Naive B cell (primary cell): ENCODE data around the gene SETD5. TPM values are rescaled to one million over a fixed set of nuclear protein-coding genes. Genes with fewer than 3 reads are reported as not detected.

Source experiments
- ATAC-seq, 2 donors: fragments of 150-1000 bp; cut with Tn5 transposase; 2 replicates each; pipeline ENCODE4 v1.10.0; 2021; ENCODE audit warnings: low read depth in 2 of 2, mild to moderate bottlenecking in 2 of 2, moderate library complexity in 2 of 2
- DNase-seq: peaks from one replicate; pipeline ENCODE4 v3.0.0; 2022
- H3K27ac Mint-ChIP-seq, 6 donors: one replicate each; pipeline ENCODE4 v1.8.0; 2020 to 2022; ENCODE audit warnings: mild to moderate bottlenecking in 6 of 6, mixed read lengths in 6 of 6, moderate library complexity in 5 of 6, inconsistent platforms in 2 of 6
- H3K27me3 Mint-ChIP-seq, 3 donors: one replicate each; pipeline ENCODE4 v1.8.0; 2021 to 2022; ENCODE audit warnings: mixed read lengths in 3 of 3, mild to moderate bottlenecking in 1 of 3
- H3K36me3 Mint-ChIP-seq, 2 donors: one replicate each; pipeline ENCODE4 v1.8.0; 2020 to 2022; ENCODE audit warnings: mixed read lengths in 2 of 2, inconsistent platforms in 1 of 2, mild to moderate bottlenecking in 1 of 2
- H3K4me1 Mint-ChIP-seq, 3 donors: one replicate each; pipeline ENCODE4 v1.8.0; 2020 to 2022; ENCODE audit warnings: mixed read lengths in 3 of 3, inconsistent platforms in 1 of 3, mild to moderate bottlenecking in 1 of 3, moderate library complexity in 1 of 3
- H3K4me3 Mint-ChIP-seq, 8 donors: one replicate each; pipeline ENCODE4 v1.8.0; 2020 to 2022; ENCODE audit warnings: mild to moderate bottlenecking in 8 of 8, mixed read lengths in 8 of 8, moderate library complexity in 8 of 8, inconsistent platforms in 2 of 8
- H3K9me3 Mint-ChIP-seq, 7 donors: one replicate each; pipeline ENCODE4 v1.8.0; 2020 to 2022; ENCODE audit warnings: mixed read lengths in 7 of 7, mild to moderate bottlenecking in 5 of 7, inconsistent platforms in 2 of 7, moderate library complexity in 1 of 7
- polyA plus RNA-seq, 6 donors: library from polyadenylated mRNA; unstranded; fragments of 300-500 nt; fragmentation: Illumina TruSeq; gene quantifications; one replicate each; pipeline ENCODE4 v1.2.3, GENCODE V29; 2021; ENCODE audit warnings: low read depth in 6 of 6

The SETD5 gene
- polyA plus RNA-seq, 6 donors from 2014 or later, result 26.9 to 80.7 (median 42.5) TPM

DNA sequence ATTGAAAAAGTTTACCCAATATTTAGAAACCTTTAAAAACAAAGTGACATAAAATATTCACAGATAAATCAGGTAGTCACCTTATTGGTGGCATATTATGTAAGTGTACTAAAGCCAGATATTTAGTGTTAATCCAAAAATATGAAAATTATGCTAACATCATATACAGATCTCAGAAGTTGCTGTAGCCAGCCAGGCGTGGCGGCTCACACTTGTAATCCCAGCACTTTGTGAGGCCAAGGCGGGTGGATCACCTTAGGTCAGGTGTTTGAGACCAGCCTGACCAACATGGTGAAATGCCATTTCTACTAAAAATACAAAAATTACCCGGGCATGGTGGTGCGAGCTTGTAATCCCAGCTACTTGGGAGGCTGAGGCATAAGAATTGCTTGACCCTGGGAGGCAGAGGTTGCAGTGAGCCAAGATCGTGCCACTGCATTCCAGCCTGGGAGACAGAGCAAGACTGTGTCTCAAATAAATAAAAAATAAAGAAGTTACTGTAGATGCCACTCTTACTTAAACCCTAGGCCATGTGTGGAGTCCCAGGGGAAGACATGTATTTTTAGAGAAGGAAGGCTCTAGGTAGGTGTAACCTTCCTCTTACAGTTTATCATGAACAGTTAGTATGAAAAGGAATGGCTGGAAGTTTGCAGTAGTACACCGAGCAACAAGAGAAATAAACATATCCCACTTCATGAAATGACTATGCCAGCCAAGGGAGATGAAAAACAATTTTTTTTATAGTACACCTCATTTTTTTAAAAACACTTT, 9.6 kb downstream of the SETD5 start:
- DNase-seq, result no peak
- Mint-ChIP-seq H3K9me3 (peaks cover 0 to 5% (median 0%) of the 10 kb centered on the region in 7 donors), H3K27me3 (no peaks in the 10 kb centered on the region), H3K4me3 (peak overlapping the region; percentile 8 to 85 (median 74)), H3K27ac (peak overlapping the region; percentile 67 to 93 (median 78)), H3K4me1 (peaks cover 49 to 76% (median 58%) of the 10 kb centered on the region in 3 donors), H3K36me3 (peaks cover 0 to 7% of the 10 kb centered on the region in 2 donors)
- ATAC-seq, result peak; percentile 61 to 65

DNA sequence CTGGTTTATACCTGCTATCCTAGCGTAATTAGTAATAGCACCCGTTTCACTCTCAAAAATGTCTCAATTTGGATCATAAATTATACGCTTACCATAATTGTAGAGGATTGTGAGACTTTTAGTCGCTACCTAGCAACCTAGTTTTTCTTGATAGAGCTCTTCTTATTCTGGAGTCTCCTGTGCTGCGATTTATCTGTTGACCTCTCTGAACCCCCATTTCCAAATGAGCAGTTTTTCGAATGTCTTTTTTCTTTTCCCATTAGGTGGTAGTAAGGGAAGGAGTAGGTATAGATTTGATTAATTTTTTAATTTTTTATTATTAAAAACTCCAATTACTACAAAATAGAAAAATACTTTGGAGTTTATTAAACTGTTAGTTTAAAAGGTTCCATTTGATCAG, 10.6 kb downstream of the SETD5 start:
- DNase-seq, result no peak
- Mint-ChIP-seq H3K27me3 (no peaks in the 10 kb centered on the region), H3K4me1 (peaks cover 45 to 77% (median 50%) of the 10 kb centered on the region in 3 donors), H3K27ac (peak overlapping the region in 4 of 6 donors; percentile 22 to 94 (median 49)), H3K9me3 (peaks cover 0 to 5% (median 0%) of the 10 kb centered on the region in 7 donors), H3K36me3 (peaks cover 0 to 7% of the 10 kb centered on the region in 2 donors), H3K4me3 (no peak overlapping the region)
- ATAC-seq, result no peak

DNA sequence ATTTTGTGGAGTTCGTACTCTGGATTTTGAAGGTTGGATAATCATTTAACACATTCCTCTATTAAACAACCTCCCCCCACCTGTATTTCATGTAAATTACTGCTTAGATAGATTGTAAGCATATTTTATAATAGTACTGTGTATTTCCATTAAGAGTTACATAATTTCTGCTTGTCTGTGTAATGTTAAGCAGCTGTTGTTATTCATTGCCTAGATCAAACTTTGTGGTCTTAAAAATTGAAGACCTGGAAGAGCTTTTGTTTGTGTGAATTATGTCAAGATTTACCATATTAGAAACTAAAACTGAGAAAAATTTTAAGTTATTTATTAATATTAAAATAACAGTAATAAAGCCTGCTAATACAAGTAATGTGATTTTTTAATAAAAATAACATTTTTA, 11.1 kb downstream of the SETD5 start:
- ATAC-seq, result no peak
- Mint-ChIP-seq H3K36me3 (peaks cover 0 to 7% of the 10 kb centered on the region in 2 donors), H3K9me3 (peaks cover 0 to 5% (median 0%) of the 10 kb centered on the region in 7 donors), H3K4me3 (peak overlapping the region in 1 of 8 donors; percentile 6), H3K4me1 (peaks cover 49 to 77% (median 49%) of the 10 kb centered on the region in 3 donors), H3K27ac (peak overlapping the region in 3 of 6 donors; percentile 34 to 72 (median 47)), H3K27me3 (no peaks in the 10 kb centered on the region)
- DNase-seq, result no peak

DNA sequence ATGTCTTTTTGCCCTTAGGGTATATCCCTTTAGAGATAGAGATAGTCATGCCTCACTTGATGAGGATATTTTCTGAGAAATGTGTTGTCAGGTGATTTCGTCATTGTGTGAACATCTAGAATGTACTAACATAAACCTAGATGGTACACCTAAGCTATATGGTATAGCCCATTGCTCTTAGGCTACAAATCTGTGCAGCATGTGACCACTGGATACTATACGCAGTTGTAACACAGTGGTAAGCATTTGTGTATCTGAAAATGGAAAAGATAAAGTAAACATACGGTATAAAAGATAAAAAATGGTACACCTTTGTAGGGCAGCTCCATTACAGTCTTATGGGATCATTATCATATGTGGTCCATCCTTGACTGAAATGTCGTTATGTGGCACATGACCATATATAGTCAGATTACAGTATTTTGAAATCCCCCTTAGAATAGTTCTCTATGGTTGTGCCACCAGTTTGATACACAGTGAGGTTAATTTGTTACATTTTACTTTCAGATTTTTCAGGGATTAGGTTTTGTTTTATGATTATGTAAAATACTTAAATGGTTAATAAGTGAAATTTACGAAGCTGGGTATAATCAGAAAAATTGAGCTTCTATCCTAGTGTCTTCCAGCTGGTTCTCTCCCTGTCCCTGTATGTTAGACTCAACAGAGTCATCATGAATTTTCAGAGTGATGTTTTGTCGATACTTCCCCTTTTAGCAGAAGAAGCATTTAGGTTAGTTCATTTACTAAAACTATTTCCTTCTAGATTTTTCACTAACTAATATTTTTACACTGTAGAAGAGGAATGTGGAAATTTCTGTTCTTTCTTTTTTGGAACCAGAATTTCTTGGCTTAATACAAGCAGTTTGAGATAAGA, 12.8 kb downstream of the SETD5 start:
- ATAC-seq, result peak; percentile 73 to 78
- Mint-ChIP-seq H3K36me3 (peaks cover 0 to 7% of the 10 kb centered on the region in 2 donors), H3K4me3 (peak overlapping the region in 4 of 8 donors; percentile 0 to 53 (median 33))

DNA sequence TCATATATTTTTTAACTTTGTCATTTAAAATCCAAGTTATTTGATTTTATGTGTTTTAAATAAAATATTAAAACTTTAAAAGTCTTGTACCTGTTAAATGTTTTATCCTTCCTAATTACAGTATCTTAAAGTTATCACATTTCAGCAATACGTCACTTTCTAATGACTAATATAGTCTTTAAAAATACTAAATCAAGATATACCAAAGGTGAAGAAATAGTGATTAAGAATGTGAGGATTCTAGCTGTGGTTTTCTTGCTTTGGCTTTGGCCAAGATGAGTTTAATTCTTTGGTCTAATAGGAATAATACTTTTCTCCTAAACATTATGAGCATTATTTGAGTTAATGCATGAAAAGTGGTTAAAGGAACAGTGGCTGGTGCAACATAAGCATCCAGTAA, 13.9 kb downstream of the SETD5 start:
- peaks cover 47 to 74% (median 52%) of the 10 kb centered on the region in 3 donors for H3K4me1 Mint-ChIP-seq

More for the DNA sequence above, 12.8 kb downstream of the SETD5 start:
- peak; percentile 21 for DNase-seq
- H3K27ac Mint-ChIP-seq, result peak overlapping the region; percentile 69 to 94 (median 80)
- no peaks in the 10 kb centered on the region for H3K27me3 Mint-ChIP-seq
- H3K9me3 Mint-ChIP-seq, result peaks cover 0 to 5% (median 0%) of the 10 kb centered on the region in 7 donors
- H3K4me1 Mint-ChIP-seq, result peaks cover 47 to 77% (median 51%) of the 10 kb centered on the region in 3 donors

DNA sequence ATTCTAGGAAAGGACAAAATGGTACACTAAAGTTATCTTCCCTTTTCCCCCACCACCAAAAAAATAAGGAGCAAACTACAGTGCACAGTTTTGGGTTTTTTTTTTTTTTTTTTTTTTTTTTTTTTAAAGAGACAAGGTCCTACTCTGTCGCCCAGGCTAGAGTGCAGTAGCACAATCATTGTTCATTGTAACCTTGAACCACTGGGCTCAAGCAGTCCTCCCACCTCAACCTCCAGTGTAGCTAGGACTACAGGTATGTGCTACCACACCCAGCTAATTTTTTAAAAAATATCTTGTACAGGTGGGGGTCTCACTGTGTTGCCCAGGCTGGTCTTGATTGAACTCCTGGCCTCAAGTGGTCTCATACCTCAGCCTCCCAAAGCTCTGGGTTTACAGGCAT, 14.9 kb downstream of the SETD5 start:
- no peak for DNase-seq
- peaks cover 45 to 66% (median 45%) of the 10 kb centered on the region in 3 donors for H3K4me1 Mint-ChIP-seq
- peaks cover 0 to 5% (median 0%) of the 10 kb centered on the region in 7 donors for H3K9me3 Mint-ChIP-seq
- peaks cover 0 to 11% of the 10 kb centered on the region in 2 donors for H3K36me3 Mint-ChIP-seq
- H3K27ac Mint-ChIP-seq, result peak overlapping the region in 4 of 6 donors; percentile 23 to 88 (median 57)
- H3K4me3 Mint-ChIP-seq, result peak overlapping the region in 1 of 8 donors; percentile 35
- no peaks in the 10 kb centered on the region for H3K27me3 Mint-ChIP-seq
- no peak for ATAC-seq

More for the DNA sequence above, 13.9 kb downstream of the SETD5 start:
- H3K9me3 Mint-ChIP-seq, result peaks cover 0 to 5% (median 0%) of the 10 kb centered on the region in 7 donors
- no peak overlapping the region for H3K4me3 Mint-ChIP-seq
- ATAC-seq, result no peak
- H3K27me3 Mint-ChIP-seq, result no peaks in the 10 kb centered on the region
- DNase-seq, result no peak
- no peak overlapping the region for H3K27ac Mint-ChIP-seq
- peaks cover 0 to 11% of the 10 kb centered on the region in 2 donors for H3K36me3 Mint-ChIP-seq

DNA sequence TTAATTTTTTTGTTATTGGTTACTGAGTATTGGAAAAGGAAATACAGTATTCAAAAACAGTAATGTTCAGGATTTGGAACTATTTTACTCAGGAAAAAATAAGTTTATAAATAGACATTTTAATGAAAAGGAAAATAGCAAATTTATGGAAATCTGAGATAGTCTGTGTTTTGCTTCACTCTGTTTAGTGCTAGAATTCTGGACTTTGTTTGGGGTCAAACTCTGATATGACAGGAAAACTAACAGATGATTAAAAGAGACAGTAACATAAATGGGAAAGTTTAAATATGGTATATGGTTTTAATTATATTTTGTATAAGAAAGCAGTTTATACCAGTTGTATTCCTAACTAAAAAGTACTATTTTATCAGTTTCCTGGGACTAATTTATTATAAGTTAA, 17.4 kb downstream of the SETD5 start:
- peaks cover 0 to 1% (median 0%) of the 10 kb centered on the region in 7 donors for H3K9me3 Mint-ChIP-seq
- no peak overlapping the region for H3K4me3 Mint-ChIP-seq
- peaks cover 0 to 5% of the 10 kb centered on the region in 2 donors for H3K36me3 Mint-ChIP-seq
- H3K27ac Mint-ChIP-seq, result no peak overlapping the region
- DNase-seq (no peak), ATAC-seq (no peak)
- H3K27me3 Mint-ChIP-seq, result no peaks in the 10 kb centered on the region
- peaks cover 32 to 57% (median 34%) of the 10 kb centered on the region in 3 donors for H3K4me1 Mint-ChIP-seq

DNA sequence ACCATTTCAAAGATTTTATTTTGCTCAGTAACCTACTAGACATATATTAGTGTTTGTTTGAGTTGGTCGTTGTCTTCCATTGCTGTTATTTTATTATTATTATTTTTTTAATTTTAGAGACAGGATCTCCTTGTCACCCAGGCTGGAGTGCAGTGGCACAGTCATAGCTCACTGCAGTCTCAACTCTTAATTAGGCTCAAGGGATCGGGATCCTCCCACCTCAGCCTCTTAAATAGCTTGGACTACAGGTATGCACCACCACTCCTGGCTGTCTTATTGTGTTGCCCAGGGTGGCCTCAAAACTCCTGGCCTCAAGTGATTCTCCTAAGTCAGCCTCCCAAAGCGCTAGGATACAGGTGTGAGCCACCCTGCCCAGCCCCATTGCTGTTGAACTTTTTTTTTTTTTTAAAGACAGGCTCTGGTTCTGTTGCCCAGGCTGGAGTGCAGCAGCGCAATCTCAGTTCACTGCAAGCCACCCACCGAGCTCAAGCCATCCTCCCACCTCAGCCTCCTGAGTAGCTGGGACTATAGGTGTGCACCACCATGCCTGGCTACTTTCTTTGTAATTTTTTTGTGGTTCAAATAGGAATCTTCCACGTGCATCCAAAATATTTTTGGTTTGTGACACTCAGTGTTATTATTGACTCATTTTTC, 18.2 kb downstream of the SETD5 start:
- Mint-ChIP-seq H3K27me3 (no peaks in the 10 kb centered on the region), H3K27ac (peak overlapping the region in 2 of 6 donors; percentile 47 to 54)

DNA sequence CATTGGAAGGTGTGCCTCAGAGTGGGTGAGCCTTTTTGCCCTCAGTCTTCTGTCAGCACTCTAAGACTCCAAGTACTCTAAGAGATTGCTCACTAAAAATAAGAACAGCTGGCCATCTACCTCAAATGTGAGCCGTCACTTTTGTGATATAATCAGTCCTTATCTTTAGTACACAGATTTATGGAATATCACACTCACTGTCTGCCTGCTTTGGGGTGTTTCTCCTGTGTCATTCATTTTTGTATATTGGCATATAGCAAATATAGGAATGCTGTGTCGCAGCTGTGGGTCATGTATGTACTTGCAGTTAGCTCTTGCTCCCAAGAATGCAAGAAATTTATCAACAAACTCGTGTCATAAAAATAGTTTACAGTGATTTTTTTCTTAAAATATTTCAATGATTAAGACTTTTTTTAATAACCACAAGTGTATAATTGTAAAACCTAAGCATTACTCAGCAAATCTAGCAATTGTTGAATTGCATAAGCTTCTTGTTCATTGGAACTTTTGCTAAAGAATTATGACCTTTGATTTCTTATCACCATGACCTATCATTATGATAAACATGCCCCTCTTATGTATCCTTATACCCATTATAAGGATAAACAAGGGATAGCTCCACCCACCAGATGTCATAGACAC, 18.8 kb downstream of the SETD5 start:
- H3K36me3 Mint-ChIP-seq, result peaks cover 0 to 4% of the 10 kb centered on the region in 2 donors
- H3K27ac Mint-ChIP-seq, result peak overlapping the region in 1 of 6 donors; percentile 47
- H3K9me3 Mint-ChIP-seq, result no peaks in the 10 kb centered on the region
- H3K27me3 Mint-ChIP-seq, result no peaks in the 10 kb centered on the region
- no peak for DNase-seq
- H3K4me3 Mint-ChIP-seq, result no peak overlapping the region
- H3K4me1 Mint-ChIP-seq, result peaks cover 33 to 54% (median 36%) of the 10 kb centered on the region in 3 donors
- ATAC-seq, result no peak

More for the DNA sequence above, 18.2 kb downstream of the SETD5 start:
- Mint-ChIP-seq H3K36me3 (peaks cover 0 to 4% of the 10 kb centered on the region in 2 donors), H3K4me3 (no peak overlapping the region), H3K9me3 (no peaks in the 10 kb centered on the region), H3K4me1 (peaks cover 28 to 52% (median 34%) of the 10 kb centered on the region in 3 donors)
- no peak for DNase-seq
- no peak for ATAC-seq

DNA sequence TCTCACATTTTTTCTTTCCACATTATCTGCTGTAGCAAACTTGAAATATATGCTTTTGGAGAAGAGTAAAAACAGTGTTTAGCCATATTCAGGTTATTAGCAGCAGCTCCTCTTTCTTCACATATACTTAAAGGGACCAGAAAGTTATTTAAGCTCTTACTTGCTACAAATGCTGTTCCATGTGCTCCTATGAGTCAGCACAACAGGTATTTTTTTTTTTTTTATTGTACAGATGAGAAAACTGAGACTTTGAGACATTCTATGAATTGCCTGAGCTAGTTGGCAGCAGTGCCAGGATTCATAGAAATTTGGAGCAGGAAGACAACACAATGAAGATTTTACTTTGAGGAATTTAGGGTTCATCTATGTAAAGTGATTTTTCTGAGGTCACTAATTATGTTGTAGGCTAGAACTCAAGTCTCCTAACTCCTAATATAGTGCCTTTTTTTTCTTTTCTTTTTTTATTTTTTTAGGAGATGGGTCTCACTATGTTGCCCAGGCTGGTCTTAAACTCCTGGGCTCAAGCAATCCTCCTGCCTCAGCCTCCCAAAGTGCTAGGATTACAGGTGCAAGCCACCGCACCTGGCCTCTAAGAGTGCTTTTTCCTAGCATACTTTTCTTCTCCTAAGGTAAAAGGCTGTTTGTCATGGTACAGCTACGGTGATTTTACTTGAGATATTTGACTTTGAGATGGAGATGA, 23.6 kb downstream of the SETD5 start:
- DNase-seq (no peak), ATAC-seq (no peak)
- no peak overlapping the region for H3K4me3 Mint-ChIP-seq
- H3K27ac Mint-ChIP-seq, result peak overlapping the region; percentile 13 to 75 (median 58)
- H3K9me3 Mint-ChIP-seq, result no peaks in the 10 kb centered on the region
- no peaks in the 10 kb centered on the region for H3K27me3 Mint-ChIP-seq
- peaks cover 25 to 32% (median 30%) of the 10 kb centered on the region in 3 donors for H3K4me1 Mint-ChIP-seq
- peaks cover 0 to 2% of the 10 kb centered on the region in 2 donors for H3K36me3 Mint-ChIP-seq

DNA sequence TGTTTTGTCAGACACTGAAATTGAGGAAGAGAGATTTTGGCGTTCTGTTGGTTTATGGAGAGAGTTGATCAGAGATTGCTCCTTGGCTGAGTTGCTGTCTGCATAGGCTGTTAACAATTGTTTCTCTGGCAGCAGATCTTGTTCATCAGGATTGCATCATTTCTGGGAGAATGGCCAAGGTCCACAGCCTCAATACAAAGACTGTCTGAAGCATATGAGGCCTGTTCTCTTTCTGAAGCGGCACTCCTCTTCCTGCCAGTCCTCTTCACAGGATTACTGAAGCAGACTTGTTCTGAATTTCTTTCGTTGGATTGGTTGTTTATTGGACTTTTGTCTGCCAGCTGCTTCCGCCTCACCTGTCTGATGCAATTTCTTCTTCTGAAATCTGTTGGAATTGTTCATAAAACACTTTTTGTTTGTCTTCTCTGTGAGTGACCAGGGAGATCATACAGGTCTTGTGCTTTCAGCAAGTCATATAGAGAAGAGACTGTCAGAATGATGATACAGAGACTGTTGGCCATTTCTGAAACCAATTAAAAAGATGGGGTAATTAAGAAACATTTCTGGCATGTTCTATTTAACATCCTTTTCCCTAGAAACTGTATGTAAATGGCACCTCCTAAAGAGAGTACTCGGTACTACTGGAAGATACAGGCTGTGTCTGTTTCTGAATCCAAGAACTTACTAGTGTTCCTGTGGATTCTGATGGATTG, 25.5 kb downstream of the SETD5 start:
- ATAC-seq, result peak; percentile 41 to 56
- peaks cover 22 to 31% (median 25%) of the 10 kb centered on the region in 3 donors for H3K4me1 Mint-ChIP-seq
- H3K4me3 Mint-ChIP-seq, result peak overlapping the region in 1 of 8 donors; percentile 41
- H3K27ac Mint-ChIP-seq, result peak overlapping the region; percentile 0 to 94 (median 46)
- H3K36me3 Mint-ChIP-seq, result no peaks in the 10 kb centered on the region
- DNase-seq, result peak; percentile 13
- no peaks in the 10 kb centered on the region for H3K27me3 Mint-ChIP-seq
- H3K9me3 Mint-ChIP-seq, result no peaks in the 10 kb centered on the region
